Testis (tissue), 3 donors: ENCODE data around the gene BTBD2. TPM values are rescaled to one million over a fixed set of nuclear protein-coding genes. Genes with fewer than 3 reads are reported as not detected.
A peak's percentile ranks its signal among the peaks of the same experiment; 100 is the strongest.

Experiments
- DNase-seq: peaks from one replicate; pipeline ENCODE4 v3.0.0-alpha.2; 2019
- H3K27ac ChIP-seq, 2 donors: fragments of 200-600 bp; sonication (generic); one replicate each; pipeline ENCODE4 v1.5.1; 2019
- H3K27me3 ChIP-seq: fragments of 200-600 bp; sonication (generic); one replicate; pipeline ENCODE4 v1.5.1; 2019
- H3K36me3 ChIP-seq: fragments of 200-600 bp; sonication (generic); one replicate; pipeline ENCODE4 v1.5.1; 2017; ENCODE audit warnings: low read depth; ENCODE audit errors: missing control alignments
- H3K4me1 ChIP-seq: fragments of 200-600 bp; sonication (generic); one replicate; pipeline ENCODE4 v1.5.1; 2019
- H3K4me3 ChIP-seq, 2 donors: fragments of 200-600 bp; sonication (generic); one replicate each; pipeline ENCODE4 v1.5.1; 2017 to 2019
- H3K9me3 ChIP-seq: fragments of 200-600 bp; sonication (generic); one replicate; pipeline ENCODE4 v1.5.1; 2017
- POLR2A ChIP-seq: fragments of 450-650 bp; IDR thresholded peaks from one replicate; pipeline ENCODE4 v1.6.1; 2017; ENCODE audit warnings: antibody characterized with exemption, mild to moderate bottlenecking, moderate library complexity
- WGBS, 2 donors: methylation state at CpG; one replicate each; pipeline ENCODE4 v1.1.5; 2018; 5-methylcytosine and 5-hydroxymethylcytosine counted together
- intact Hi-C: fragments of 100-400 bp; cut with DNase I; formaldehyde crosslinking; loops from one replicate; pipeline ENCODE4 v1.15.1; 2023; ENCODE audit warnings: low total_unique reads
- polyA plus RNA-seq: library from polyadenylated mRNA; stranded (reverse); fragments of 350-450 nt; fragmentation: Illumina TruSeq; extraction: RNeasy Lipid Tissue Mini Kit (QIAGEN cat#74804); gene quantifications from one replicate; pipeline ENCODE4 v1.2.3, GENCODE V29; 2014; ENCODE audit warnings: low read depth, low replicate concordance; ENCODE audit not compliant: insufficient read depth
- small RNA-seq, 2 donors: library from RNA; depleted of rRNA; stranded (forward); fragments of <200 nt; gene quantifications; one replicate each; pipeline ENCODE3, GENCODE V24; 2016
- total RNA-seq, 2 donors: library from RNA; depleted of rRNA; stranded (reverse); fragments of >200 nt; gene quantifications; one replicate each; pipeline ENCODE4 v1.2.3, GENCODE V29; 2016
- TF ChIP-seq, protein P1 (sequence below), 3 experiments: fragments of 450-650 bp in 2 of 3; fragments of 200-600 bp in 1 of 3; sonication (generic) in 1 of 3; IDR thresholded peaks; one replicate each; pipeline ENCODE4 v1.5.1; 2016 to 2019; ENCODE audit warnings: antibody characterized with exemption in 3 of 3, mild to moderate bottlenecking in 2 of 3, moderate library complexity in 1 of 3

Gene BTBD2
- total and polyA plus RNA-seq, 3 donors from 2014 or later = 43.2 to 117 (median 61.1) TPM

DNA sequence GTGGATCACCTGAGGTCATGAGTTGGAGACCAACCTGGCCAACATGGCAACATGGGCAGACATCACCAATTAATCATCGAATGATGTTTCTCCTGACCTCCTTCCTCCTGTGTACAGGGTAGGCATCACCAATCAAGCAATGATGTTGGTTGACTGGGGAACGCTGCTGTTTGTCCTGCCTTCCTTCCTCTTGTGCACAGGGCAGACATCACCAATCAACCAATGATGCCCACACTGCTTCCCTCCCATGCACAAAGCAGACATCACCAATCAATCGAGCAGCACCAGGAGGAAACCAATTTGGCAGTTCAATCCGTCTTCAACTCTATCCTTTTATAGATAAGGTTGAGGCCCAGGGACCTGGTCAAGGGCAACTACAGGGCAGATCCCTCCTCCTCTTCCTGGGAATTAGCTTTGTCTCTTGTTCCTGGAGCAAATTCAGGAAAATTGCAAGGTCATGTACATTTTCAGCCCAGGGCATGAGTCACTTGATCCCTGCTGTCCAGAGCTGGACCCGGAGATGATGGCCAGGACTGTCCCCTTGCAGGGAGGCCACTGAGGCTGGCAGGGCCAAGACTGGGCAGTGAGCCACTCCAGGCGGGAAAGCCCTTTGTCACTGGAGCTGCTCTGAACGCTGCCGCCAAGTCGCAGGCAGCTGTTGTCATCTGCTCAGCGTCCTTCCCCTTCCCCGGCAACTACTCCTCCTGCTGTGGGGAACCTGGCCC lies 79.9 kb downstream of the BTBD2 start:
- Histone ChIP-seq H3K27me3 (no peaks in the 10 kb centered on the region), H3K36me3 (no peaks in the 10 kb centered on the region), H3K9me3 (no peaks in the 10 kb centered on the region), H3K4me3 (no peak overlapping the region), H3K27ac (peak overlapping the region in 1 of 2 donors; percentile 55), H3K4me1 (peaks cover 8% of the 10 kb centered on the region)
- TF ChIP-seq, protein P1, sequence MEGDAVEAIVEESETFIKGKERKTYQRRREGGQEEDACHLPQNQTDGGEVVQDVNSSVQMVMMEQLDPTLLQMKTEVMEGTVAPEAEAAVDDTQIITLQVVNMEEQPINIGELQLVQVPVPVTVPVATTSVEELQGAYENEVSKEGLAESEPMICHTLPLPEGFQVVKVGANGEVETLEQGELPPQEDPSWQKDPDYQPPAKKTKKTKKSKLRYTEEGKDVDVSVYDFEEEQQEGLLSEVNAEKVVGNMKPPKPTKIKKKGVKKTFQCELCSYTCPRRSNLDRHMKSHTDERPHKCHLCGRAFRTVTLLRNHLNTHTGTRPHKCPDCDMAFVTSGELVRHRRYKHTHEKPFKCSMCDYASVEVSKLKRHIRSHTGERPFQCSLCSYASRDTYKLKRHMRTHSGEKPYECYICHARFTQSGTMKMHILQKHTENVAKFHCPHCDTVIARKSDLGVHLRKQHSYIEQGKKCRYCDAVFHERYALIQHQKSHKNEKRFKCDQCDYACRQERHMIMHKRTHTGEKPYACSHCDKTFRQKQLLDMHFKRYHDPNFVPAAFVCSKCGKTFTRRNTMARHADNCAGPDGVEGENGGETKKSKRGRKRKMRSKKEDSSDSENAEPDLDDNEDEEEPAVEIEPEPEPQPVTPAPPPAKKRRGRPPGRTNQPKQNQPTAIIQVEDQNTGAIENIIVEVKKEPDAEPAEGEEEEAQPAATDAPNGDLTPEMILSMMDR (IDR thresholded peaks at IDR 0.05) = no peak
- no peak for TF ChIP-seq POLR2A
- 33 to 49% methylated on average over 10 to 11 of the region's 11 CpGs for WGBS, 2 donors
- intact Hi-C loops = no loop called here
- peak; percentile 65 for DNase-seq

Small RNA genes lying within 50 kb of the gene (small RNA-seq; reads per million reads assigned to genes)
- gene AC007136.1 = 0 reads per million in 2 donors

Other genes starting within 250 kb of the BTBD2 start
- 10 to 100 TPM; 33.2 to 38.0 TPM for gene ATP8B3, start 203.4 kb downstream of the BTBD2 start, total RNA-seq
- 84.2 TPM for gene ATP8B3, start 203.4 kb downstream of the BTBD2 start, polyA plus RNA-seq
- 100 to 1,000 TPM; 149 to 200 TPM for gene REXO1, start 167.2 kb downstream of the BTBD2 start, total RNA-seq
- gene REXO1, start 167.2 kb downstream of the BTBD2 start, polyA plus RNA-seq = 104 TPM
- gene KLF16, start 152.1 kb downstream of the BTBD2 start, total RNA-seq = 10 to 100 TPM; 14.7 to 26.5 TPM
- 13.3 TPM for gene KLF16, start 152.1 kb downstream of the BTBD2 start, polyA plus RNA-seq
- gene ABHD17A, start 130.2 kb downstream of the BTBD2 start, total RNA-seq = 100 to 1,000 TPM; 127 to 140 TPM
- gene ABHD17A, start 130.2 kb downstream of the BTBD2 start, polyA plus RNA-seq = 51.1 TPM
- gene ADAT3, start 110.3 kb downstream of the BTBD2 start, total RNA-seq = 10 to 100 TPM; 10.6 to 16.7 TPM
- 1.1 TPM for gene ADAT3, start 110.3 kb downstream of the BTBD2 start, polyA plus RNA-seq
- 100 to 1,000 TPM in 1 of 2 donors, 10 to 100 TPM in 1; 80.1 to 108 TPM for gene SCAMP4, start 110.3 kb downstream of the BTBD2 start, total RNA-seq
- 50.1 TPM for gene SCAMP4, start 110.3 kb downstream of the BTBD2 start, polyA plus RNA-seq
- gene CSNK1G2, start 74.5 kb downstream of the BTBD2 start, total RNA-seq = 100 to 1,000 TPM; 159 to 287 TPM
- 178 TPM for gene CSNK1G2, start 74.5 kb downstream of the BTBD2 start, polyA plus RNA-seq
- gene MKNK2, start 35.5 kb upstream of the BTBD2 start, total RNA-seq = 100 to 1,000 TPM in 1 of 2 donors, 10 to 100 TPM in 1; 93.0 to 103 TPM
- 76.5 TPM for gene MKNK2, start 35.5 kb upstream of the BTBD2 start, polyA plus RNA-seq
- gene MOB3A, start 80.6 kb upstream of the BTBD2 start, total RNA-seq = 10 to 100 TPM; 22.8 to 31.6 TPM
- 17.8 TPM for gene MOB3A, start 80.6 kb upstream of the BTBD2 start, polyA plus RNA-seq
- 100 to 1,000 TPM; 208 to 276 TPM for gene IZUMO4, start 81.2 kb upstream of the BTBD2 start, total RNA-seq
- gene IZUMO4, start 81.2 kb upstream of the BTBD2 start, polyA plus RNA-seq = 796 TPM
- 100 to 1,000 TPM; 201 to 204 TPM for gene AP3D1, start 135.9 kb upstream of the BTBD2 start, total RNA-seq
- gene AP3D1, start 135.9 kb upstream of the BTBD2 start, polyA plus RNA-seq = 134 TPM
- gene DOT1L, start 148.2 kb upstream of the BTBD2 start, total RNA-seq = 100 to 1,000 TPM; 128 to 147 TPM
- gene DOT1L, start 148.2 kb upstream of the BTBD2 start, polyA plus RNA-seq = 183 TPM
- gene PLEKHJ1, start 220.6 kb upstream of the BTBD2 start, total RNA-seq = 100 to 1,000 TPM; 126 to 153 TPM
- 111 TPM for gene PLEKHJ1, start 220.6 kb upstream of the BTBD2 start, polyA plus RNA-seq
- 100 to 1,000 TPM; 102 to 122 TPM for gene SF3A2, start 221.1 kb upstream of the BTBD2 start, total RNA-seq
- gene SF3A2, start 221.1 kb upstream of the BTBD2 start, polyA plus RNA-seq = 117 TPM
- gene AMH, start 233.6 kb upstream of the BTBD2 start, total RNA-seq = 100 to 1,000 TPM; 180 to 268 TPM
- gene AMH, start 233.6 kb upstream of the BTBD2 start, polyA plus RNA-seq = 50.8 TPM
- gene JSRP1, start 240.7 kb upstream of the BTBD2 start, total RNA-seq = 1 to 10 TPM; 2.2 to 2.6 TPM
- gene JSRP1, start 240.7 kb upstream of the BTBD2 start, polyA plus RNA-seq = 4.6 TPM